Bronchial epithelial cell (primary cell): Measurements from ENCODE around the gene LLGL1. TPM values are rescaled to one million over a fixed set of nuclear protein-coding genes. Genes with fewer than 3 reads are reported as not detected.
A peak's percentile ranks its signal among the peaks of the same experiment; 100 is the strongest.

Experiments
- DNase-seq: peaks from one replicate; pipeline ENCODE4 v3.0.0-alpha.2; 2010; ENCODE audit warnings: low read depth
- FAIRE-seq: peaks from 2 replicates; lab custom pipeline; 2011; peaks lifted over from hg19 to GRCh38; lab: Jason Lieb, UNC
- H3K27me3 ChIP-seq: 2 replicates; pipeline ENCODE4 v1.5.1; 2011; ENCODE audit warnings: low read length; ENCODE audit not compliant: control insufficient read depth, insufficient read depth
- H3K36me3 ChIP-seq: 2 replicates; pipeline ENCODE4 v1.5.1; 2011; ENCODE audit warnings: low read length; ENCODE audit not compliant: control insufficient read depth, insufficient read depth
- H3K4me3 ChIP-seq: 2 replicates; pipeline ENCODE4 v1.5.1; 2011; ENCODE audit warnings: mild to moderate bottlenecking, low read depth, low read length, control low read depth
- CTCF ChIP-seq: IDR thresholded peaks from 2 replicates; pipeline ENCODE4 v1.5.1; 2011; ENCODE audit warnings: mild to moderate bottlenecking, moderate library complexity, low read length, control low read depth, inconsistent platforms; ENCODE audit not compliant: insufficient read depth, severe bottlenecking
- total RNA-seq: library from RNA; depleted of rRNA; stranded (reverse); fragments of >200 nt; gene quantifications from 2 replicates; pipeline ENCODE4 v1.2.1, GENCODE V29; 2014

The LLGL1 gene
- total RNA-seq, 1 donor from 2014 or later, result 20.0 TPM

- H3K4me3 ChIP-seq, result no peak overlapping the region
- FAIRE-seq (peak; percentile 13), DNase-seq (peak; percentile 65)
- H3K36me3 ChIP-seq, result peaks cover 15% of the 10 kb centered on the region
- no peaks in the 10 kb centered on the region for H3K27me3 ChIP-seq
- no peak for TF ChIP-seq CTCF
Observed at GRCh38 chr17:18267927-18268711, 42.7 kb downstream of the LLGL1 start.

GRCh38 chr17:18270046-18270931 is 44.9 kb downstream of the LLGL1 start:
- Histone ChIP-seq H3K36me3 (peaks cover 2% of the 10 kb centered on the region), H3K27me3 (no peaks in the 10 kb centered on the region), H3K4me3 (no peak overlapping the region)
- no peak for DNase-seq
- TF ChIP-seq CTCF, result no peak
- FAIRE-seq, result peak; percentile 43

- DNase-seq (no peak), FAIRE-seq (no peak)
Observed at GRCh38 chr17:18277076-18277475, 51.6 kb downstream of the LLGL1 start.

GRCh38 chr17:18278867-18279266 is 53.4 kb downstream of the LLGL1 start:
- Histone ChIP-seq H3K36me3 (peaks cover 32% of the 10 kb centered on the region), H3K27me3 (no peaks in the 10 kb centered on the region), H3K4me3 (no peak overlapping the region)
- TF ChIP-seq CTCF, result no peak
- no peak for FAIRE-seq
- no peak for DNase-seq

More at GRCh38 chr17:18277076-18277475, 51.6 kb downstream of the LLGL1 start:
- Histone ChIP-seq H3K36me3 (peaks cover 25% of the 10 kb centered on the region), H3K4me3 (no peak overlapping the region), H3K27me3 (no peaks in the 10 kb centered on the region)
- no peak for TF ChIP-seq CTCF

GRCh38 chr17:18280249-18280648 is 54.8 kb downstream of the LLGL1 start:
- TF ChIP-seq CTCF, result no peak
- no peak for DNase-seq
- Histone ChIP-seq H3K4me3 (no peak overlapping the region), H3K27me3 (no peaks in the 10 kb centered on the region), H3K36me3 (peaks cover 33% of the 10 kb centered on the region)
- FAIRE-seq, result peak; percentile 62
